Measurements from ENCODE around the gene CTSC.

The CTSC gene

GRCh38 chr11:88360141-88360540 is 22.6 kb upstream of the CTSC start:
- no peak overlapping the region for H3K4me3 ChIP-seq (replicated peaks; ENCODE audit: low read depth, low read length)
- no peak for DNase-seq (ENCODE audit: low read depth)
- no peak for TF ChIP-seq CTCF (IDR thresholded peaks at IDR 0.05; ENCODE audit: low read length, missing control alignments)

GRCh38 chr11:88359541-88359940 is 22.0 kb upstream of the CTSC start:
- no peak overlapping the region for H3K4me3 ChIP-seq (replicated peaks; ENCODE audit: low read depth, low read length)
- TF ChIP-seq CTCF (IDR thresholded peaks at IDR 0.05; ENCODE audit: low read length, missing control alignments), result no peak
- DNase-seq (ENCODE audit: low read depth), result no peak

- no peak for DNase-seq (ENCODE audit: low read depth)
- no peak overlapping the region for H3K4me3 ChIP-seq (replicated peaks; ENCODE audit: low read depth, low read length)
- TF ChIP-seq CTCF (IDR thresholded peaks at IDR 0.05; ENCODE audit: low read length, missing control alignments), result no peak
Measured at GRCh38 chr11:88359114-88359513, 21.6 kb upstream of the CTSC start.

GRCh38 chr11:88358040-88358431 is 20.5 kb upstream of the CTSC start:
- H3K4me3 ChIP-seq (replicated peaks; ENCODE audit: low read depth, low read length), result no peak overlapping the region
- DNase-seq (ENCODE audit: low read depth), result no peak
- TF ChIP-seq CTCF (IDR thresholded peaks at IDR 0.05; ENCODE audit: low read length, missing control alignments), result no peak

- H3K4me3 ChIP-seq (replicated peaks; ENCODE audit: low read depth, low read length), result no peak overlapping the region
- TF ChIP-seq CTCF (IDR thresholded peaks at IDR 0.05; ENCODE audit: low read length, missing control alignments), result no peak
- DNase-seq (ENCODE audit: low read depth), result peak; percentile 70
Measured at GRCh38 chr11:88357323-88358039, 19.9 kb upstream of the CTSC start.

GRCh38 chr11:88355887-88356286 is 18.4 kb upstream of the CTSC start:
- no peak overlapping the region for H3K4me3 ChIP-seq (replicated peaks; ENCODE audit: low read depth, low read length)
- TF ChIP-seq CTCF (IDR thresholded peaks at IDR 0.05; ENCODE audit: low read length, missing control alignments), result no peak
- no peak for DNase-seq (ENCODE audit: low read depth)

- H3K4me3 ChIP-seq (replicated peaks; ENCODE audit: low read depth, low read length), result no peak overlapping the region
Measured at GRCh38 chr11:88354912-88355311, 17.4 kb upstream of the CTSC start.

More at GRCh38 chr11:88354912-88355311, 17.4 kb upstream of the CTSC start:
- DNase-seq (ENCODE audit: low read depth), result no peak
- TF ChIP-seq CTCF (IDR thresholded peaks at IDR 0.05; ENCODE audit: low read length, missing control alignments), result no peak
